NCI-H2171 treated with DMSO at 0.1 percent for 48 hours (cell line): Measurements from ENCODE around the gene DZIP3.

Source experiments
- DNase-seq: peaks from one replicate; lab custom pipeline; 2025; lab: John Stamatoyannopoulos, UW

Gene DZIP3

GRCh38 chr3:108589081-108589997, at the start of gene DZIP3, which contains the start of gene CIP2A:
DZIP3 (plus strand) TSS chr3:108589722; CDS start chr3:108605407, 15,685 bp downstream.
CIP2A (minus strand) TSS chr3:108589438; CDS start chr3:108589375, 63 bp downstream.
- peak; percentile 98 for DNase-seq

GRCh38 chr3:108546247-108546646, 43.3 kb upstream of the DZIP3 start:
- peak; percentile 32 for DNase-seq

GRCh38 chr3:108546692-108547091, 42.8 kb upstream of the DZIP3 start:
- no peak for DNase-seq

- no peak for DNase-seq
Measured at GRCh38 chr3:108548304-108548703, 41.2 kb upstream of the DZIP3 start.

- DNase-seq = no peak
Measured at GRCh38 chr3:108548886-108549285, 40.6 kb upstream of the DZIP3 start.

GRCh38 chr3:108552267-108553159, 37.0 kb upstream of the DZIP3 start:
- peak; percentile 76 for DNase-seq

- no peak for DNase-seq
Measured at GRCh38 chr3:108554229-108554628, 35.3 kb upstream of the DZIP3 start.

GRCh38 chr3:108554913-108555571, 34.5 kb upstream of the DZIP3 start:
- DNase-seq = no peak

GRCh38 chr3:108555966-108556581, 33.4 kb upstream of the DZIP3 start:
- DNase-seq = no peak

- no peak for DNase-seq
Measured at GRCh38 chr3:108562565-108562964, 27.0 kb upstream of the DZIP3 start.

GRCh38 chr3:108564564-108564963, 25.0 kb upstream of the DZIP3 start:
- no peak for DNase-seq

GRCh38 chr3:108565506-108565905, 24.0 kb upstream of the DZIP3 start:
- DNase-seq = no peak

GRCh38 chr3:108566599-108566998, 22.9 kb upstream of the DZIP3 start:
- no peak for DNase-seq

- peak; percentile 46 for DNase-seq
Measured at GRCh38 chr3:108569336-108569735, 20.2 kb upstream of the DZIP3 start.

GRCh38 chr3:108578064-108578463, 11.5 kb upstream of the DZIP3 start:
- DNase-seq = no peak

GRCh38 chr3:108588601-108589000, 921 bp upstream of the DZIP3 start:
- no peak for DNase-seq

- no peak for DNase-seq
Measured at GRCh38 chr3:108589998-108590323, 439 bp downstream of the DZIP3 start.

- no peak for DNase-seq
Measured at GRCh38 chr3:108590460-108590859, 938 bp downstream of the DZIP3 start.

GRCh38 chr3:108595321-108595720, 5.8 kb downstream of the DZIP3 start:
- no peak for DNase-seq

- no peak for DNase-seq
Measured at GRCh38 chr3:108598375-108598774, 8.9 kb downstream of the DZIP3 start.

GRCh38 chr3:108599677-108600409, 10.3 kb downstream of the DZIP3 start:
- no peak for DNase-seq
